Measurements from ENCODE around the gene TTL.
A peak's percentile ranks its signal among the peaks of the same experiment; 100 is the strongest.
"Not testable (repeated sequence)": the region's sequence is repeated elsewhere in the genome, so short reads cannot be mapped to it uniquely, and the experiment has no call there.

TTL gene

DNA sequence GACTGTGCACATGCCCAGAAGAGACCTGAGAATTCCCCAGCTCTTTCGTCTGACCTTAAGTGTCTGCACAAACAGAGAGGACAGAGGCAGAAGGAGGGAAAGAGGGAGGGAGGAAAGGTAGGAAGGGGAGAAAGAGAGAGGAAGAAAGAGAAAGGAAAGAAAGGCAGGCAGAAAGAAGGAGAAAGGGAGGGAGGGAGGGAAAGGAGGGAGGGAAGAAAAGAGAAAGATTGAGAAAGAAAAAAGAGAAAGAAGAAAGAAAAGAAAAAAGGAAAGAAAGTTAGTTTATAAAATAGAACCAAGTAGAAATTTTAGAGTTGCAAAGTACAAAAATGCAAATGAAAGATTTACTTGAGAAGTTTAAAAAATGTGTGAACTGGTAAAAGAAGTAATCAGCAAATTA, 52.9 kb downstream of the TTL start:
- no peaks in the 10 kb centered on the region for H3K27me3 Mint-ChIP-seq
- H3K9me3 Mint-ChIP-seq = no peaks in the 10 kb centered on the region

DNA sequence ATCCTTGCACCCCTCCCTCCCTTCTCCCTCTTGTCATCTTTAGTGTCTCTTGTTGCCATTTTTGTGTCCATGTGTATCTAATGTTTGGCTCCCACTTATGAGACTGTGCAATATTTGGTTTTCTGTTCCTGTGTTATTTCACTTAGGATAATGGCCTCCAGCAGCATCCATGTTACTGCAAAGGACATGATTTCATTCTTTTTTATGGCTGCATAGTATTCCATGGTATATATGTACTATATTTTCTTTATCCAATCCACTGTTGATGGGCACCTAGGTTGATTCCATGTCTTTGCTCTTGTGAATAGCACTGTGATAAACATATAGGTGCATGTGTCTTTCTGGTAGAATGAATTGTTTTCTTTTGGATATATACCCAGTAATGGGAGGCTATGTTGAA, 54.7 kb downstream of the TTL start:
- H3K9me3 Mint-ChIP-seq, H3K27me3 Mint-ChIP-seq, H3K27ac Mint-ChIP-seq, H3K4me3 Mint-ChIP-seq, DNase-seq, ATAC-seq: not testable (repeated sequence)
- H3K4me1 Mint-ChIP-seq = peaks cover 12% of the 10 kb centered on the region

More for the DNA sequence above, 52.9 kb downstream of the TTL start:
- ATAC-seq (no peak), DNase-seq (no peak)
- Mint-ChIP-seq H3K4me3 (no peak overlapping the region), H3K4me1 (no peaks in the 10 kb centered on the region), H3K27ac (no peak overlapping the region)

GRCh38 chr2:112539306-112539705, 57.4 kb downstream of the TTL start:
- DNase-seq (no peak), ATAC-seq (no peak)
- Mint-ChIP-seq H3K27me3 (no peaks in the 10 kb centered on the region), H3K4me1 (peaks cover 12% of the 10 kb centered on the region), H3K9me3 (no peaks in the 10 kb centered on the region), H3K27ac (no peak overlapping the region), H3K4me3 (no peak overlapping the region)

- Mint-ChIP-seq H3K4me1 (peaks cover 12% of the 10 kb centered on the region), H3K4me3 (no peak overlapping the region), H3K27me3 (no peaks in the 10 kb centered on the region), H3K27ac (peak overlapping the region in 1 of 2 donors; percentile 92), H3K9me3 (no peaks in the 10 kb centered on the region)
- no peak for ATAC-seq
- no peak for DNase-seq
These were observed 59.0 kb downstream of the TTL start for GRCh38 chr2:112540906-112541305.

DNA sequence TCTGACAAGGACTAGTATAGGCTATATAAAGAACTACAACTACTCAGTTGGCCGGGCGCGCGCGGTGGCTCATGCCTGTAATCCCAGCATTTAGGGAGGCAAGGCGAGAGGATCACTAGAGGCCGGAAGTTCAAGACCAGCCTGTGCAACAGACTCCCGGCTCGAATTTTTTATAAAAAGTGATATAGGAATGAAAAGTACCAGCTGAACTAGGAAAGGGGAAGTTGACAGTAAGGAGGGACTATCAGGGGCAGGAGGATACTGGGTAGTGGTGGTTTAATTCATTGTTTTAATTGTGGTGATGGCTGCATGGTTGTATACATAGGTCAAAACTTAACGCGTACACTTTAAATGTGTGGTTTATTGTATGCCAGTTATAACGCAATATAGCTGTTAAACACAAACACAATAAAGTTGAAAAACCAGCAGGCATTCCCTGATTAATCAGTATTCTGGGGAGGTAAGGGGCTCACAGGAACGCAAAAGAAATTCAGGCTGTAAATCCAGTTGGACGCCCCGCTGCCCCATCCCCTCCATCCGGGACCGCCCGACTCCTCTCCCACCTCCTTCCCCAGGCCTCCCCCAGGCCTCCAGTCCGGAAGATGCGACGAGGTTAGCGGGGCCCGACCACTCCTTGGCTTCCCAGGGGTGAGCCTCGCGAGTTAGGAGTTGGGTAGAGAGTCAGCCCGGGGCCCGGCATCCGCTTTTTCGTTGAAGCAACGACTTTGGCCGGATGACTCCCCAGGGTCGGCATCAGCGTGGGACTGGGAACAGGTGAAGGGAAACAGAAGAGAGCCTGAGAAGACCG, 59.6 kb downstream of the TTL start:
- H3K9me3 Mint-ChIP-seq = no peaks in the 10 kb centered on the region
- no peaks in the 10 kb centered on the region for H3K27me3 Mint-ChIP-seq
- H3K4me3 Mint-ChIP-seq = no peak overlapping the region
- ATAC-seq = peak; percentile 90
- H3K4me1 Mint-ChIP-seq = peaks cover 12% of the 10 kb centered on the region
- peak in 1 of 2 donors; percentile 82 for DNase-seq
- peak overlapping the region in 1 of 2 donors; percentile 92 for H3K27ac Mint-ChIP-seq

DNA sequence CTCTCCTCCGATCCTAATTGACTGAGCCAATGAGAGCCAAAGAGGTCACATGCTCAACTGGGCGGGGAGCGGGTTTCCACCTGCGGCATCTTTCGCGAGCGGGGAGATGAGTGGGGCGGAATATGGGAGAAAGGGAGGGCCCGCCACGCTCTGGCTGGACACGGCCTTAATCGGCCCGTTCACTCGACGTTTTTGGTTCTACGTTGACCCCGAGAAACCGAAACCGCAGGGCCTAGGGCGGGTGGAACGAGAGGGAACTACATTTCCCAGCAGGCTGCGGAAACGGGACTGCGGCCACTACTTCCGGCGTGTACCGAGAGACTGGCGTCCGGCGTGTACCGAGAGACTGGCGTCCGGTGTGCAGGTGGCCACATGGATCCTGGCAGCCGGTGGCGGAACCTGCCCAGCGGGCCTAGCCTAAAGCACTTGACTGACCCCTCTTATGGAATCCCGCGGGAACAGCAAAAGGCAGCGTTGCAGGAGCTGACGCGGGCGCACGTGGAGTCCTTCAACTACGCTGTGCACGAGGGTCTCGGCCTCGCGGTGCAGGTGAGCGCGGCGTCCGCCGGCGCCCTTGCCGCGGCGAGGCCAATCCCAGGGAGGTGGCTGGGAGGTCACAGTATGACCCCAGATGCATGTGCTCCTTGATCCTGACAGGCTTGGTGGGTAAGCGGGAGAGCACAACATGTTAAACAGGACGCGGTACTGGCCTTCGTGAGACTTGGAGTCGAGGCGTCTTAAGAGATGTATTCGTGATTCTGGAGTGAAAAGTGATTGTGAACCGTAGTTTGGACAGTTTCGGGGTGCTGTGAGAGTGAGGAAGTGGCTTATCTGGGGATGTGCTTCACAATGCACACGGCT, 60.4 kb downstream of the TTL start, which contains the start of gene POLR1B:
Gene POLR1B (plus strand): TSS at position 343 of the 861 bp plus-strand sequence. CDS start 30 bp downstream, at position 373.
- Mint-ChIP-seq H3K27me3 (no peaks in the 10 kb centered on the region), H3K4me3 (no peak within 1 kb of the TSS), H3K27ac (peak within 1 kb of the TSS in 1 of 2 donors; percentile 92), H3K4me1 (peaks cover 12% of the 10 kb centered on the region), H3K9me3 (no peaks in the 10 kb centered on the region)
- peak; percentile 88 for ATAC-seq
- DNase-seq = peak; percentile 80 to 81

GRCh38 chr2:112542984-112543661, 61.2 kb downstream of the TTL start:
- ATAC-seq (peak; percentile 10), DNase-seq (peak; percentile 8 to 11)
- H3K27ac Mint-ChIP-seq = no peak overlapping the region
- H3K4me1 Mint-ChIP-seq = peaks cover 12% of the 10 kb centered on the region
- no peaks in the 10 kb centered on the region for H3K27me3 Mint-ChIP-seq
- H3K4me3 Mint-ChIP-seq = no peak overlapping the region
- H3K9me3 Mint-ChIP-seq = no peaks in the 10 kb centered on the region

- Mint-ChIP-seq H3K27me3 (no peaks in the 10 kb centered on the region), H3K4me1 (peaks cover 10% of the 10 kb centered on the region), H3K9me3 (no peaks in the 10 kb centered on the region), H3K4me3 (no peak overlapping the region), H3K27ac (peak overlapping the region in 1 of 2 donors; percentile 76)
- no peak for ATAC-seq
- DNase-seq = no peak
These were observed 65.4 kb downstream of the TTL start for GRCh38 chr2:112547333-112547732.

GRCh38 chr2:112548980-112549379, 67.0 kb downstream of the TTL start:
- peak overlapping the region in 1 of 2 donors; percentile 38 for H3K27ac Mint-ChIP-seq
- no peak for DNase-seq
- H3K27me3 Mint-ChIP-seq = no peaks in the 10 kb centered on the region
- no peak for ATAC-seq
- H3K4me3 Mint-ChIP-seq = no peak overlapping the region
- peaks cover 10% of the 10 kb centered on the region for H3K4me1 Mint-ChIP-seq
- H3K9me3 Mint-ChIP-seq = no peaks in the 10 kb centered on the region

DNA sequence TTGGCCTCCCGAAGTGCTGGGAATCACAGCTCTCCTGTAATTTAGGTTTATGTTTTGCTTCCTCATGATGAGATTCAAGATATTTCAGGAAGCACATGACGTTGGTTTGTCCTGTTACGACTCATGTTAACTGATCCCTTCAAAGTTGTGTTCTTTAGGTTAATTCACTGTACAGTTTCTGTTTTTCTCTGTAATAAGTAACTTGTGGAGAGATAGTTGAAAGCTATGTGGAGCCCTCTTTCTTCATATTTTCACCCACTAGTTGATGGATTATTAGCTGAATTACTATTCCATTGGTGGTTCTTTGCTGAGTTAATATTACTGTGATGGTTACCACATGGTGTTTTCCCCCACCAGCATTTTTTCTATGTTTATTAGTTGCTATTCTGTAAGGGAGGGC, 84.1 kb downstream of the TTL start:
- no peak overlapping the region for H3K4me3 Mint-ChIP-seq
- H3K27ac Mint-ChIP-seq = no peak overlapping the region
- DNase-seq (no peak), ATAC-seq (no peak)
- H3K9me3 Mint-ChIP-seq = no peaks in the 10 kb centered on the region
- peaks cover 8% of the 10 kb centered on the region for H3K4me1 Mint-ChIP-seq
- H3K27me3 Mint-ChIP-seq = no peaks in the 10 kb centered on the region

GRCh38 chr2:112566508-112566907, 84.6 kb downstream of the TTL start:
- H3K9me3 Mint-ChIP-seq, ATAC-seq, DNase-seq, H3K4me3 Mint-ChIP-seq, H3K4me1 Mint-ChIP-seq, H3K27ac Mint-ChIP-seq, H3K27me3 Mint-ChIP-seq: not testable (repeated sequence)

DNA sequence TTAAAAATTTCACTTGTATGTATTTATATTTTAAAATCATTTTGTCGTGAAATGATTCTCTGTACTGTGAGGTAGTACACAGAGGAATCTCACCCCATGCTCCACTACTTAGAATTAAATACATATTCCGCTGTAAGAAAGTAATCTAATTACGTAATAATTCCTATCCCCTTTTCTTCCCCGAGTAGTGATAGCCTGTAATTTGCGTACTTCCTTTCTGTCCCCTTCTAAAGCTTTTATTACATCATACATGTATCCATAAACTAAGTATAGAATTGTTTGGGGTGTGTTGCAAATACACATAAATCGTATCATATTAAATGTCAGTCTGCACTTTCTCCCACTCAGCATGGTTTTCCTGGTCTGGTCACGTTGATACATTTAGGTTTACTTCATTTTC, 90.0 kb downstream of the TTL start:
- ATAC-seq = no peak
- Mint-ChIP-seq H3K4me3 (no peak overlapping the region), H3K27ac (no peak overlapping the region), H3K4me1 (no peaks in the 10 kb centered on the region), H3K27me3 (no peaks in the 10 kb centered on the region), H3K9me3 (no peaks in the 10 kb centered on the region)
- no peak for DNase-seq

DNA sequence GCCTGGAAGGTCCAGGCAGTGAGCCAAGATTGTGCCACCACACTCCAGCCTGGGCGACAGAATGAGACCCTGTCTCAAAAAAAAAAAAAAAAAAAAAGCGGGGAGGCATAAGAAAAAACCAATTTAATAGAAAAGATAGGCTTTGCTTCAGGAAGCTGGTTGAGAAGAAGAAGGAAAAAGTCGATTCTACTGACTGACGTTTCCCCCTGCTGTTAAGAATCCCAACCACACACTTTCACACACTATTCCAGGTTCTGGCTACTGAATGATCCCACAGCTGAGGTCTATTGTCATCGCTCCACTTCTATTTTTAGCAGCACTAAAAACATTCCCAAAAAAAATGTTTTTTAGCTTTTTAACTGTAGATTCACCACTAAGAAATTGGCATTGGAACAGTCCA, 95.8 kb downstream of the TTL start:
- no peak for DNase-seq
- Mint-ChIP-seq H3K27ac (peak overlapping the region in 1 of 2 donors; percentile 27), H3K27me3 (no peaks in the 10 kb centered on the region), H3K4me1 (peaks cover 5% of the 10 kb centered on the region), H3K9me3 (no peaks in the 10 kb centered on the region), H3K4me3 (no peak overlapping the region)
- no peak for ATAC-seq

DNA sequence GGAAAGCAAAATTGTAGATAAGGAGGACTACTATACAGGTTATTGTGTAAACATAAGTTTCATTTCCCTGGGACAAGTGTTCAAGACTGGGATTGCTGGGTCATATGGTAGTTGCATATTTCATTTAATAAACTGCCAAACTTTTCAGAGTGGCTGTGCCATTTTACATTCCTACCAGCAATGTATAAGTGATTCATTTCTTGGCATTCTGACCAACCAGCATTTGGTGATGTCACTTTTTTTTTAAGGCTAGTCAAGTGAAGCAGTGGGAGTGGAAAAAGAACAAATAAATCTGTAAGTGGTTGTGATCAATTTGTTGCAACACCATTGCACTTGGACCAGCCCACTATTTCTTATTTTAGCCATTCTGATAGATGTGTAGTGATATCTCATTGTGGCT, 97.3 kb downstream of the TTL start:
- H3K27ac Mint-ChIP-seq = no peak overlapping the region
- H3K9me3 Mint-ChIP-seq = no peaks in the 10 kb centered on the region
- H3K27me3 Mint-ChIP-seq = no peaks in the 10 kb centered on the region
- H3K4me1 Mint-ChIP-seq = peaks cover 17% of the 10 kb centered on the region
- DNase-seq (no peak), ATAC-seq (no peak)
- H3K4me3 Mint-ChIP-seq = no peak overlapping the region

- H3K9me3 Mint-ChIP-seq = no peaks in the 10 kb centered on the region
- H3K4me1 Mint-ChIP-seq = peaks cover 22% of the 10 kb centered on the region
- no peak for ATAC-seq
- no peak overlapping the region for H3K4me3 Mint-ChIP-seq
- H3K27ac Mint-ChIP-seq = no peak overlapping the region
- DNase-seq = no peak
- no peaks in the 10 kb centered on the region for H3K27me3 Mint-ChIP-seq
These were observed 98.1 kb downstream of the TTL start for GRCh38 chr2:112580084-112580483.
